SU-DHL-6 (cell line): ENCODE data around the gene TEX264.

ENCODE experiments used
- CTCF ChIP-seq: fragments of 200-600 bp; sonication (generic); IDR thresholded peaks from one replicate; pipeline ENCODE4 v1.5.1; 2017; ENCODE audit warnings: antibody characterized with exemption, mild to moderate bottlenecking, low read length, moderate library complexity; ENCODE audit not compliant: insufficient read depth, poor library complexity, severe bottlenecking
- EZH2phosphoT487 ChIP-seq: fragments of 200-600 bp; sonication (generic), shearing (Covaris generic); conservative IDR thresholded peaks from 2 replicates; pipeline ENCODE4 v1.6.1; 2018; ENCODE audit warnings: mild to moderate bottlenecking, antibody characterized with exemption, low read length, moderate library complexity, mixed read lengths

- TF ChIP-seq CTCF (no peak), EZH2phosphoT487 (no peak)
Measured at GRCh38 chr3:51675201-51675611, 4.2 kb downstream of the TEX264 start.
